Heart left ventricle (tissue), 16 donors: ENCODE measurements around the gene ORC4. TPM values are rescaled to one million over a fixed set of nuclear protein-coding genes. Genes with fewer than 3 reads are reported as not detected.
"Not testable (repeated sequence)": the region's sequence is repeated elsewhere in the genome, so short reads cannot be mapped to it uniquely, and the experiment has no call there.

Experiments used
- ATAC-seq, 4 donors: fragments of 200-7000 bp; cut with Tn5 transposase; one replicate each; pipeline ENCODE4 v1.9.1; 2020 to 2022; ENCODE audit warnings: moderate library complexity in 4 of 4, mild to moderate bottlenecking in 3 of 4, moderate number of reproducible peaks in 1 of 4
- DNase-seq, 5 donors: peaks; one replicate each; pipeline ENCODE4 v3.0.0-alpha.2; 2020
- H3K27ac ChIP-seq, 12 donors: fragments of 200-600 bp; sonication (generic) in 4 of 12; one replicate each; pipeline versions ENCODE4 v1.5.0 to v1.8.0; 2016 to 2022; ENCODE audit warnings: mild to moderate bottlenecking in 2 of 12
- H3K27me3 ChIP-seq, 9 donors: fragments of 200-600 bp; sonication (generic) in 2 of 9; one replicate each; pipeline versions ENCODE4 v1.5.1 to v1.8.0; 2016 to 2022; ENCODE audit warnings: mild to moderate bottlenecking in 3 of 9
- H3K36me3 ChIP-seq, 9 donors: fragments of 200-600 bp; sonication (generic) in 2 of 9; one replicate each; pipeline versions ENCODE4 v1.5.0 to v1.8.0; 2018 to 2022; ENCODE audit warnings: mild to moderate bottlenecking in 2 of 9
- H3K4me1 ChIP-seq, 12 donors: fragments of 200-600 bp; sonication (generic) in 4 of 12; one replicate each; pipeline versions ENCODE4 v1.5.0 to v1.8.0; 2016 to 2022; ENCODE audit warnings: mild to moderate bottlenecking in 3 of 12
- H3K4me3 ChIP-seq, 12 donors: fragments of 200-600 bp; sonication (generic) in 4 of 12; one replicate each; pipeline versions ENCODE4 v1.5.0 to v1.8.0; 2017 to 2022; ENCODE audit warnings: mild to moderate bottlenecking in 9 of 12, moderate library complexity in 4 of 12
- H3K9me3 ChIP-seq, 12 donors: fragments of 200-600 bp; sonication (generic) in 4 of 12; one replicate each; pipeline versions ENCODE4 v1.5.0 to v1.8.0; 2016 to 2022; ENCODE audit warnings: mild to moderate bottlenecking in 1 of 12
- POLR2A ChIP-seq, 2 donors: fragments of 450-650 bp; IDR thresholded peaks; one replicate each; pipeline ENCODE4 v1.6.1; 2017; ENCODE audit warnings: antibody characterized with exemption in 2 of 2, mild to moderate bottlenecking in 2 of 2, moderate library complexity in 2 of 2
- WGBS, 4 donors: extraction: QIAGEN DNeasy Blood & Tissue Kit in 2 of 4; methylation state at CpG; one replicate each; pipeline versions ENCODE4 v1.1.5 to v1.1.7; 2013 to 2018; 5-methylcytosine and 5-hydroxymethylcytosine counted together
- intact Hi-C, 10 donors: fragments of 100-400 bp; cut with DNase I; formaldehyde crosslinking; loops; one replicate each; pipeline versions ENCODE4 v1.11.1 to v1.14.2; 2022
- polyA plus RNA-seq, 2 donors: library from polyadenylated mRNA; stranded (reverse); fragments of 200-250 nt; gene quantifications; one replicate each; pipeline ENCODE4 v1.2.3, GENCODE V29; 2013
- total RNA-seq, 9 donors: library from RNA; depleted of rRNA in 2 of 9; stranded (reverse); fragments of >200 nt in 2 of 9; fragmentation: NEBNext Ultra II Directional in 3 of 9; extraction: Animal tissue kit (Norgen Biotek cat#: 25700) in 3 of 9; gene quantifications; one replicate each; pipeline versions ENCODE4 v1.1.0 to v1.2.4, GENCODE V29; 2016 to 2023
- TF ChIP-seq, protein P1 (sequence below), 12 donors: fragments of 200-600 bp; sonication (generic) in 4 of 12; IDR thresholded peaks; one replicate each; pipeline versions ENCODE4 v1.5.0 to v1.8.0; 2018 to 2022; ENCODE audit warnings: antibody characterized with exemption in 12 of 12, mild to moderate bottlenecking in 5 of 12
- donor health status: ischemic (EF 13 %, LVEDD 7.1; RV severe dilation, severe dysfunction).
- donor health status: healthy with polysubstance abuse.
- donor health status: DM: no; HTN: yes; CAD: no.
- donor health status: DM: no; HTN: no; CAD: no.
- donor health status: ischemic (EF 25% LVEDD 6.9; RV normal size, moderate dysfunction).
- donor health status: ischemic (EF 25% LVEDD 5.7; RV mildly dilated, moderate dysfunction).
- donor health status: healthy.
- donor health status: DM: yes; HTN: yes; CAD: no.
- donor health status: ischemic (EF 35%, LVEDD 5.7; RV mildly dilated, moderate dysfunction).
- donor health status: nonischemic (EF 11% LVEDD 7.7; RV severe dilation, severe dysfunction).
- donor health status: DM: yes; HTN: yes; CAD: no.
- donor health status: PGD.
- donor health status: ischemic (EF 29% LVEDD 5.4; RV normal size, mild dysfunction).
- donor health status: nonischemic (EF 23%, LVEDD 6.1; RV moderate dilation, normal function).

The ORC4 gene
- total and polyA plus RNA-seq, 11 donors: 7.5 to 64.7 (median 38.9) TPM

DNA sequence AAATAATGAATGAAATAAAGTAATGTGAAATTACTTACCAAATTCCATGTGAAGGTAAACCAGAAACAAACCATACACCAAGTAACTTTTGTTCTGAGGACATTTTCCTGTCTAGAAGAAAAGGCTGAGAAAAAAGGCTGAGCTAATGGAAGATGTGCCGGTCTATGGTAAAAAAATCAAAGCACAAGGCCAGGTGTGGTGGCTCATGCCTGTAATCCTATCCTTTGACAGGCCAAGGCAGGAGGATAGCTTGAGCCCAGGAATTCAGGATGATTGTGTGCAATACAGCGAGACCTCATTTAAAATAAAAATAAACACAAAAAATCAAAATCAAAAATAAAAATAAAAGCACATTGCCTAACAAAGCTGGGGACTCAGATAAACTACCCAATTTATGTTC is 6.7 kb downstream of the ORC4 start:
- DNase-seq (no peak), ATAC-seq (no peak)
- H3K9me3 ChIP-seq: peaks cover 0 to 15% (median 0%) of the 10 kb centered on the region in 12 donors
- peaks cover 0 to 8% (median 3%) of the 10 kb centered on the region in 12 donors for H3K4me1 ChIP-seq
- WGBS, 4 donors: 87 to 93% (median 90%) methylated on average over 2 of the region's 2 CpGs
- H3K27ac ChIP-seq: no peak overlapping the region
- no peaks in the 10 kb centered on the region for H3K27me3 ChIP-seq
- TF ChIP-seq, protein P1, sequence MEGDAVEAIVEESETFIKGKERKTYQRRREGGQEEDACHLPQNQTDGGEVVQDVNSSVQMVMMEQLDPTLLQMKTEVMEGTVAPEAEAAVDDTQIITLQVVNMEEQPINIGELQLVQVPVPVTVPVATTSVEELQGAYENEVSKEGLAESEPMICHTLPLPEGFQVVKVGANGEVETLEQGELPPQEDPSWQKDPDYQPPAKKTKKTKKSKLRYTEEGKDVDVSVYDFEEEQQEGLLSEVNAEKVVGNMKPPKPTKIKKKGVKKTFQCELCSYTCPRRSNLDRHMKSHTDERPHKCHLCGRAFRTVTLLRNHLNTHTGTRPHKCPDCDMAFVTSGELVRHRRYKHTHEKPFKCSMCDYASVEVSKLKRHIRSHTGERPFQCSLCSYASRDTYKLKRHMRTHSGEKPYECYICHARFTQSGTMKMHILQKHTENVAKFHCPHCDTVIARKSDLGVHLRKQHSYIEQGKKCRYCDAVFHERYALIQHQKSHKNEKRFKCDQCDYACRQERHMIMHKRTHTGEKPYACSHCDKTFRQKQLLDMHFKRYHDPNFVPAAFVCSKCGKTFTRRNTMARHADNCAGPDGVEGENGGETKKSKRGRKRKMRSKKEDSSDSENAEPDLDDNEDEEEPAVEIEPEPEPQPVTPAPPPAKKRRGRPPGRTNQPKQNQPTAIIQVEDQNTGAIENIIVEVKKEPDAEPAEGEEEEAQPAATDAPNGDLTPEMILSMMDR (IDR thresholded peaks at IDR 0.05): no peak
- TF ChIP-seq POLR2A (IDR thresholded peaks at IDR 0.05): no peak
- H3K36me3 ChIP-seq: no peaks in the 10 kb centered on the region
- no peak overlapping the region for H3K4me3 ChIP-seq
- intact Hi-C loops: no loop called here

GRCh38 chr2:148008411-148008810 is 12.1 kb downstream of the ORC4 start:
- WGBS, 4 donors: 96 to 99% (median 98%) methylated on average over 7 of the region's 7 CpGs
- not testable (repeated sequence) for H3K27ac ChIP-seq, ATAC-seq, H3K27me3 ChIP-seq, H3K36me3 ChIP-seq, H3K4me1 ChIP-seq, DNase-seq, H3K4me3 ChIP-seq
- H3K9me3 ChIP-seq: peaks cover 0 to 31% (median 0%) of the 10 kb centered on the region in 12 donors
- intact Hi-C loops: loop anchor here in 1 of 10 donors (10.0 kb wide), 1 partner anchor 636 kb away; the partner anchor contains the start of gene EPC2

DNA sequence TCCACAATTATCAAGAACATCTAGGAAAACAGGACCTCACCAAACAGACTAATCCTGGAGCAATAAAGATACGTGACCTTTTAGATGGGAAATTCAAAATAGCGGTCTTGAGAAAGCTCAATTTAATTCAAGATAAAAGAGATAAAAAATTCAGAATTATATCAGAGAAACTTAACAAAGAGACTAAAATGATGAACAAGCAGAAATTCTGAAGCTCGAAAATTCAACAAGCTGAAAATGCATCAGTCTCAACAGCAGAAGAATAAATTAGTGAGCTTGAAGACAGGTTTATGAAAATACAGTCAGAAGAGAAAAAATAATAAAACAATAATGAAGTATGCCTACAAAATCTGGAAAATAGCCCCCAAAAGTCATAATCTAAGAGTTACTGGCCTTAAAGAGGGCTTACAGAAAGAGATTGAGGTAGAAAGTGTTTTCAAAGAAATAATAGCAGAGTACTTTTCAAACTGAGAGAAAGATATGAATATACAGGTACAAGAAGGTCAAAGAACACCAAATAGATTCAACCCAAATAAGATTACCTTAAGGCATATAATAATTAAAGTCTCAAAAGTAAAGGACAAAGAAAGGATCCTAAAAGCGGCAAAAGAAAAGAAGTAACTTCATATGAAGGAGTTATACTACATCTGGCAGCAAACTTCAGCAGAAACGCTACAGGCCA is 13.2 kb downstream of the ORC4 start:
- TF ChIP-seq, protein P1 (IDR thresholded peaks at IDR 0.05): no peak
- no peak for TF ChIP-seq POLR2A (IDR thresholded peaks at IDR 0.05)

GRCh38 chr2:148006249-148007007 is 14.1 kb downstream of the ORC4 start:
- intact Hi-C loops: loop anchor here in 1 of 10 donors (10.0 kb wide), 1 partner anchor 638 kb away; the partner anchor contains the start of gene EPC2
- no peaks in the 10 kb centered on the region for H3K4me1 ChIP-seq
- no peaks in the 10 kb centered on the region for H3K27me3 ChIP-seq
- WGBS, 4 donors: 82 to 91% (median 86%) methylated on average over 6 of the region's 6 CpGs
- H3K36me3 ChIP-seq: no peaks in the 10 kb centered on the region
- peaks cover 0 to 48% (median 4%) of the 10 kb centered on the region in 12 donors for H3K9me3 ChIP-seq
- H3K27ac ChIP-seq: no peak overlapping the region
- TF ChIP-seq, protein P1 (IDR thresholded peaks at IDR 0.05): no peak
- no peak for TF ChIP-seq POLR2A (IDR thresholded peaks at IDR 0.05)
- DNase-seq (no peak), ATAC-seq (no peak)
- no peak overlapping the region for H3K4me3 ChIP-seq

More for the DNA sequence above, 13.2 kb downstream of the ORC4 start:
- H3K4me3 ChIP-seq: no peak overlapping the region
- intact Hi-C loops: loop anchor here in 1 of 10 donors (10.0 kb wide), 1 partner anchor 637 kb away; the partner anchor contains the start of gene EPC2
- no peaks in the 10 kb centered on the region for H3K4me1 ChIP-seq
- H3K27ac ChIP-seq: no peak overlapping the region
- peaks cover 0 to 41% (median 3%) of the 10 kb centered on the region in 12 donors for H3K9me3 ChIP-seq
- DNase-seq (no peak), ATAC-seq (no peak)
- WGBS, 4 donors: 79 to 97% (median 82%) methylated on average over 5 of the region's 5 CpGs
- no peaks in the 10 kb centered on the region for H3K36me3 ChIP-seq
- no peaks in the 10 kb centered on the region for H3K27me3 ChIP-seq

DNA sequence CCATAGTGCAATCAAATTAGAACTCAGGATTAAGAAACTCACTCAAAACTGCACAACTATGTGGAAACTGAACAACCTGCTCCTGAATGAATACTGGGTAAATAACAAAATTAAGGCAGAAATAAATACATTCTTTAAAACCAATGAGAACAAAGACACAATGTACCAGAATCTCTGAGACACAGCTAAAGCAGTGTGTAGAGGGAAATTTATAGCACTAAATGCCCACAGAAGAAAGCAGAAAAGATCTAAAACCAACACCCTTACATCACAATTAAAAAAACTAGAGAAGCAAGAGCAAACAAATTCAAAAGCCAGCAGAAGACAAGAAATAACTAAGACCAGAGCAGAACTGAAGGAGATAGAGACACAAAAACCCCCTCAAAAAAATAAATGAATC is 18.1 kb downstream of the ORC4 start:
- intact Hi-C loops: loop anchor here in 1 of 10 donors (10.0 kb wide), 1 partner anchor 642 kb away; the partner anchor contains the start of gene EPC2
- not testable (repeated sequence) for ATAC-seq

More for the DNA sequence above, 18.1 kb downstream of the ORC4 start:
- H3K9me3 ChIP-seq: peaks cover 0 to 29% (median 4%) of the 10 kb centered on the region in 12 donors
- H3K36me3 ChIP-seq, H3K27ac ChIP-seq, H3K4me3 ChIP-seq, H3K27me3 ChIP-seq, DNase-seq, H3K4me1 ChIP-seq: not testable (repeated sequence)
